ENCODE data around the gene FMN1.

FMN1 gene

GRCh38 chr15:33200903-33201302 is 6.4 kb upstream of the FMN1 start:
- no peak for DNase-seq

- DNase-seq, result no peak
These were observed 5.9 kb upstream of the FMN1 start for GRCh38 chr15:33200444-33200843.

- DNase-seq, result no peak
These were observed 4.0 kb upstream of the FMN1 start for GRCh38 chr15:33198541-33198940.

GRCh38 chr15:33197636-33198035 is 3.1 kb upstream of the FMN1 start:
- DNase-seq, result no peak

- DNase-seq, result no peak
These were observed 277 bp downstream of the FMN1 start for GRCh38 chr15:33194237-33194636.

GRCh38 chr15:33191591-33191990 is 2.9 kb downstream of the FMN1 start:
- no peak for DNase-seq

- DNase-seq, result no peak
These were observed 4.0 kb downstream of the FMN1 start for GRCh38 chr15:33190539-33190938.

GRCh38 chr15:33188641-33189257 is 5.8 kb downstream of the FMN1 start:
- no peak for DNase-seq

GRCh38 chr15:33188159-33188558 is 6.4 kb downstream of the FMN1 start:
- DNase-seq, result no peak

GRCh38 chr15:33183334-33183733 is 11.2 kb downstream of the FMN1 start:
- DNase-seq, result no peak

GRCh38 chr15:33182926-33183325 is 11.6 kb downstream of the FMN1 start:
- no peak for DNase-seq

- no peak for DNase-seq
These were observed 12.1 kb downstream of the FMN1 start for GRCh38 chr15:33182278-33182905.

- no peak for DNase-seq
These were observed 14.6 kb downstream of the FMN1 start for GRCh38 chr15:33179874-33180273.

- DNase-seq, result no peak
These were observed 23.3 kb downstream of the FMN1 start for GRCh38 chr15:33171202-33171601.

- no peak for DNase-seq
These were observed 24.9 kb downstream of the FMN1 start for GRCh38 chr15:33169625-33170024.

GRCh38 chr15:33168444-33168843 is 26.1 kb downstream of the FMN1 start:
- no peak for DNase-seq

- DNase-seq, result no peak
These were observed 30.7 kb downstream of the FMN1 start for GRCh38 chr15:33163816-33164215.

- no peak for DNase-seq
These were observed 33.3 kb downstream of the FMN1 start for GRCh38 chr15:33161209-33161608.

- DNase-seq, result no peak
These were observed 33.8 kb downstream of the FMN1 start for GRCh38 chr15:33160581-33161165.

- no peak for DNase-seq
These were observed 34.6 kb downstream of the FMN1 start for GRCh38 chr15:33159726-33160453.

GRCh38 chr15:33158366-33158765 is 36.1 kb downstream of the FMN1 start:
- DNase-seq, result no peak

- DNase-seq, result no peak
These were observed 37.0 kb downstream of the FMN1 start for GRCh38 chr15:33157371-33158037.

- no peak for DNase-seq
These were observed 38.7 kb downstream of the FMN1 start for GRCh38 chr15:33155691-33156420.

Measured in CD4-positive, alpha-beta T cell treated with Interleukin-12 subunit alpha and Interleukin-12 subunit beta, for 1 hour (primary cell).